PC-3 (cell line): ENCODE data around the gene HELLS.

Experiments
- EZH2 ChIP-seq: fragments of 300-600 bp; sonication (generic); IDR thresholded peaks from one replicate; pipeline ENCODE4 v1.6.1; 2017; ENCODE audit warnings: antibody characterized with exemption, mild to moderate bottlenecking, low read length; ENCODE audit not compliant: unreplicated experiment
- EZH2phosphoT487 ChIP-seq: fragments of 300-600 bp; sonication (generic); IDR thresholded peaks from 2 replicates; pipeline ENCODE4 v1.6.1; 2018; ENCODE audit warnings: mild to moderate bottlenecking, antibody characterized with exemption, low read length, borderline replicate concordance
- TF ChIP-seq, protein P1 (sequence below): fragments of 300-600 bp; sonication (generic); conservative IDR thresholded peaks from 2 replicates; pipeline ENCODE4 v1.5.1; 2017; ENCODE audit warnings: antibody characterized with exemption, low read depth, mild to moderate bottlenecking, low read length

DNA sequence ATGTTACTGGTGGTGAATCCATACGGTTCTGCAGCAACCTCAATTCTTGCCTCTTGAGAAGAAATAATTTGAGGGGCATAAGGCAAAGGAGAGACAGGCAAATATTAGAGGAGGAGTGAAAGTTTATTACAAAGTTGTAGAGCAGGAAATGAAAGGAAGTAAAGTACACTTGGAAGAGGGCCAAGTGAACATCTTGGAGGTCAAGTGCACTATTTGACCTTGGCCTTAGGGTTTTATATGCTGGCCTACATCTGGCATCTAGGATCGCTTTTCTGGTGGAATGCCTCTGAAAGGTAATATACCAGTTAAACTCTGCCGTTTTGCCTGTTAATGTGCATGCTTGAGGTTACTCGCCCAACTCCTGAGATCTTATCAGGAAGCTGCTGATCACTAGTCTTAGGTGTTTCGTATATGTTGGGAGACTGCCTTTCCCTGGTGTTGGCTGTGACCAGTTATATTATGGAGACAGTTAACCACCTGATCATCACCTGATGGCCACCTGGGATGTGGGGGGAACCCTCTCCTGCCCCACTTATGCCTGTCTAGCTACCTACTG, 71.9 kb downstream of the HELLS start:
- TF ChIP-seq EZH2 (no peak), EZH2phosphoT487 (no peak)
- TF ChIP-seq, protein P1, sequence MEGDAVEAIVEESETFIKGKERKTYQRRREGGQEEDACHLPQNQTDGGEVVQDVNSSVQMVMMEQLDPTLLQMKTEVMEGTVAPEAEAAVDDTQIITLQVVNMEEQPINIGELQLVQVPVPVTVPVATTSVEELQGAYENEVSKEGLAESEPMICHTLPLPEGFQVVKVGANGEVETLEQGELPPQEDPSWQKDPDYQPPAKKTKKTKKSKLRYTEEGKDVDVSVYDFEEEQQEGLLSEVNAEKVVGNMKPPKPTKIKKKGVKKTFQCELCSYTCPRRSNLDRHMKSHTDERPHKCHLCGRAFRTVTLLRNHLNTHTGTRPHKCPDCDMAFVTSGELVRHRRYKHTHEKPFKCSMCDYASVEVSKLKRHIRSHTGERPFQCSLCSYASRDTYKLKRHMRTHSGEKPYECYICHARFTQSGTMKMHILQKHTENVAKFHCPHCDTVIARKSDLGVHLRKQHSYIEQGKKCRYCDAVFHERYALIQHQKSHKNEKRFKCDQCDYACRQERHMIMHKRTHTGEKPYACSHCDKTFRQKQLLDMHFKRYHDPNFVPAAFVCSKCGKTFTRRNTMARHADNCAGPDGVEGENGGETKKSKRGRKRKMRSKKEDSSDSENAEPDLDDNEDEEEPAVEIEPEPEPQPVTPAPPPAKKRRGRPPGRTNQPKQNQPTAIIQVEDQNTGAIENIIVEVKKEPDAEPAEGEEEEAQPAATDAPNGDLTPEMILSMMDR: no peak
